ENCODE data around the gene WDR3. TPM values are rescaled to one million over a fixed set of nuclear protein-coding genes. Genes with fewer than 3 reads are reported as not detected.

WDR3 gene
- 25.9 to 37.1 TPM (median 35.2 TPM) in 5 replicates for total RNA-seq (2022; extraction: Qiagen RNA extraction)

GRCh38 chr1:117929343-117930172 is at the start of gene WDR3, which contains the start of gene GDAP2:
Gene WDR3 (plus strand): TSS chr1:117929739. CDS start chr1:117933320, 3,581 bp downstream.
Gene GDAP2 (minus strand): TSS chr1:117929621. CDS start chr1:117920357, 9,264 bp downstream.

Other genes starting within 250 kb of the WDR3 start
- gene GDAP2, start 118 bp upstream of the WDR3 start, total RNA-seq (2022; extraction: Qiagen RNA extraction), result 7.4 to 9.5 TPM (median 8.6 TPM) in 5 replicates

All from A549 treated with dexamethasone at 1 μM for 4 hours (cell line).